ENCODE measurements around the gene FXYD4.

The FXYD4 gene

GRCh38 chr10:43347997-43348396 lies 23.4 kb upstream of the FXYD4 start:
- no peak for DNase-seq

DNA sequence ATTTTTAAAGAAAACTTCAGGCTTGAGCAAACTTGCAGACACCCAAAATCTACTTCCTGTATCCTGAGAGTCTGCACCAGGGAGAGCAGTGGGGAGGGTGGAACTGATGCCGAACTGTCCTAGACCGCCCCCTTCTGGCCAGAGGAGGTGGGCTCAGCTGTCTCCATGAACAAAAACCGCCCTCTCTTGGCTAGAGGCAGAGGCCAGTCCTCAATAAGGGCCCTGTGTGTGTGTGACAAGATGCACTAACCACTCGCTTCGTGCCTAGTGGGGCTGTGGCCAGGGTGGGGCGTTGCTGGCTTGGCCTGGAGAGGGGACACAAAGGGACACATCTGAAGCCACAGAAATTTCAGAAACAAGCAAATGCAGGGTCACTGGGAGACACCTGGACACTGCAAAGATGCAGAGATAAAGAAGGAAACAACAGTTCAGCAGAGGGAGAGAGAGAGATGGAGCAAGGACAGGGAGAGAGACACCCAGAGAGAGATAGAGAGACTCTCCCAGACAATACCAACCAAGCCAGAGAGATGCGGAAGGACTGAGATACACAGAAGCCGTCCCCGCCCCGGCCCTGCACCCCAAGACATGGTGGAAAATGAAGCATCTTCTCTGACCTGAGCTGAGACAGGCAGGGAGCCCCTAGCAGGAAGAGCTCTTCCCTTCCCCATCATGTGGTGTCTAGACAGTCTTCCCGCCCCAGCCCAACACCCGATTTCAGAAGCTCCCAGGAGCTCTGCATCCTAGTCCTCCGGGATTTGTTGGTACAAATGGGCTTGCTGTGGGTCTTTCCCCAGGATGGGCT lies 22.7 kb upstream of the FXYD4 start:
- DNase-seq = peak; percentile 91

DNA sequence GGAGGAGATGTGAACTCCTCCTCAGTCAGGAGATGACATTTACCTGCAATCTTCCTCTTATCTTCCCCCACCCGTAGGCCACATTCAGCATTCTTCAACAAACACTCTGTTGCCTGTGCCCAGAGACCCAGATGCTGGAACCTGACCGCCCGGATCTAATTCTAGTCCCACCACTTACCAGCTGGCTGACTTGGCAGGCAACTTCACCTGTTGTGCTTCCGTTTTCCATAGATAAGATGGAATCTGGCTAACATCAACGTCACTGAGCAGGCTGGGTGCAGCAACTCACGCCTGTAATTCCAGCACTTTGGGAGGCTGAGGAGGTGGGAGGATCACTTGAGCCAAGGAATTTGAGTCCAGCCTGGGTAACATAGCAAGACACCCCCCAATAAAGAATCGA lies 21.3 kb upstream of the FXYD4 start:
- no peak for DNase-seq

DNA sequence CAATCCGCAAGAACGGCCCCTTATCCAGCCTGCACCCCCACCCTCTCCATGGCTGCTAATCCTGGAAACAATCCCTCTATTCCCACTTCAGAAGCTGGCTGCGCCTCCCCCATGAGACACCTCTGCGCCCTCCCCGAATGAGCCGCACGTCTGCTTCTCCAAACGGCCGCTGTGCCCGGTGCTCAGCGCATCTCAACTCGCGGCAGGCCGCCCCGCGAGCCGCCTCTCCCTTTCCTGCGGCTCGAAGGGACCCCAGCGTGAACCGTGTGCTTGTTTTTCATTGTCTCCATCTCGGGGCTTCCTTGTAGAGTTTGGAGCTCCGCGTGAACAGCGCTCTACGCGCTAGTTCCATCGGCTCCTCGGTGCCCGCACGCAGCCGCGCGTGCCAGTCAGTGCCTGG lies 20.8 kb upstream of the FXYD4 start:
- no peak for DNase-seq

GRCh38 chr10:43351301-43351700 lies 20.1 kb upstream of the FXYD4 start:
- DNase-seq = no peak

DNA sequence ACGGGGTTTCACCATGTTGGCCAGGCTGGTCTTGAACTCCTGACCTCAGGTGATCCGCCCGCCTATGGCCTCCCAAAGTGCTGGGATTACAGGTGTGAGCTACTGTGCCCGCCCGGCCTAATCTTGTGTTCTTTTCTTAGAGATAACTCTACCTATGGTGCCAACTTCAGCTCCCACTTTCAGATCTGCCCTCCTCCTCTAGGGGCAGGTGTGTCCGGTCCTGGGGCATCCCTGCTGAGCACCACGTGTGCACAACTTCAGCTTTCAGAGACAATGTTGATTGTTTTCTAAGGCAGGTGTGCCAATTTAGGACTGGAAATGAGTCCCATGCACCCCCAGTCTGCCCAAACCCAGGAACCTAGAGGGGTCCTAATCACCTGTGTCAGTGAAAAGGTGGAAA lies 18.5 kb upstream of the FXYD4 start:
- no peak for DNase-seq

GRCh38 chr10:43353495-43354329 lies 17.7 kb upstream of the FXYD4 start:
- DNase-seq = no peak

DNA sequence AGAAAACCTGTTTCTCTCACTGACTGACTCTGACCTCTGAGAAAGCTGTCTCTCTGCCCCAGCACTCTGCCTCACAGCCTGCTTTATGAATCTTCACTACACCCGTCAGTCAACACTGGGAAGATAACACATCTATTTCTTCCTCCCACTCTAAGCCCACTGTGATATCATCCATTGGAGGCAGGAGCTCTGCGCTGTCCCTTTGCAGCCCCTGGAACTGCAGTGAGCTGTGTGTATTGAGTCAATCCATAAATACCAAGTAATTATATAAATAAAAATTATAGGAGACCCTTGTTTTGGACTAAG lies 17.2 kb upstream of the FXYD4 start:
- DNase-seq = no peak

- DNase-seq = no peak
Measured at GRCh38 chr10:43354879-43355380, 16.5 kb upstream of the FXYD4 start.

DNA sequence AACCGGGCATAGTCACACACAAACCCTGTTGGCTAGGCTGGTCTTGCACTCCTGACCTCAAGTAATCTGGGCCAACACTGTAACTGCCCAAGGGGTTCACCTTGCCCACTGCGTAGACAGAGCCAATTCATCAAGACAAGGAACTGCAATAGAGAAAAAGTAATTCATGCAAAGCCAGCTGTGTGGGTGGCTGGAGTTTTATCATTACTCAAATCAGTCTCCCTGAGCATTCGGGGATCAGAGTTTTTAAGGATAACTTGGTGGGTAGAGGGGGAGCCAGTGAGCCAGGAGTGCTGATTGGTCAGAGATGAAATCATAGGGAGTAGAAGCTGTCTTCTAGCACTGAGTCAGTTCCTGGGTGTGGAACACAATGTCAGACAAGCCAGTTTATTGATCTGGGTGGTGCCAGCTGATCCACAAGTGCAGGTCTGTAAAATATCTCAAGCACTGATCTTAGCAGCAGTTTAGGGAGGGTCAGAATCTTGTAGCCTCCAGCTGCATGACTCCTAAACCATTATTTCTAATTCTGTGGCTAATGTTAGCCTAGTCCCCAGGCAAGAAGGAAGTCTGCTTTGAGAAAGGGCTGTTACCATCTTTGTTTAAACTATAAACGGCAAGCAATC lies 15.6 kb upstream of the FXYD4 start:
- no peak for DNase-seq

- no peak for DNase-seq
Measured at GRCh38 chr10:43360086-43360485, 11.3 kb upstream of the FXYD4 start.

- DNase-seq = no peak
Measured at GRCh38 chr10:43361547-43362190, 9.8 kb upstream of the FXYD4 start.

DNA sequence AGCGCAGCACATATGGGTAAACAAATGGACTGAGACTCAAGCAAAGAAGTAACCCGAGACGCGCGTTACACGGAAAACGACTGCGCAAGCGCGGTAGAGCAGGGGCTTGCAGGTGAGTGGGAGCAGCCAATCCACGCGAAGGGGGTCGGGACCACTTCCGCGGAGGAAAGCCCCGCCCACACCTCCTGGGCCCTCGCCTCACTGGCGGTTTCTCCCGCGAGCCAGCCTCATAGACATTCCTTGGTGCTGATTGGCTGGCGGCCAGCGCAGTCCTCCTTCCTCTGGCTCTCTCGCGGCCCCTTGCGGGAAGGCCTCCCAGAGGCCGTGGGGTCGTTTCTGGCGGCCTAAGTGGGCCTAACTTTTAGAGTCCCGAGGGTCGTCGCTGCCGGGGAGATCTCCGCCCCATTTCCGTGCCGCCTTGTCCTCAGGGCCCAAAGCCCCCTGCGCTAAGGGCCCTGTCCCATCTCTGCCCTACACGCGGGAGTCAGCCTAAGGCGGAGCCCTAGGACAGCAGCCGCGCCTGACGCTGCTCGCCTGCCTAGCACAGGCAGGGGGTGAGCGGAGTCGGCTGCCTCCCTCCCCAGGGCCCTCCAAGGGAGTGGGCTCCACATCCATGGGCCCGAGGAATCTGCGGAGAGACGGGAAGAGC lies 9.1 kb upstream of the FXYD4 start:
- peak; percentile 99 for DNase-seq

- DNase-seq = no peak
Measured at GRCh38 chr10:43365001-43365400, 6.4 kb upstream of the FXYD4 start.

DNA sequence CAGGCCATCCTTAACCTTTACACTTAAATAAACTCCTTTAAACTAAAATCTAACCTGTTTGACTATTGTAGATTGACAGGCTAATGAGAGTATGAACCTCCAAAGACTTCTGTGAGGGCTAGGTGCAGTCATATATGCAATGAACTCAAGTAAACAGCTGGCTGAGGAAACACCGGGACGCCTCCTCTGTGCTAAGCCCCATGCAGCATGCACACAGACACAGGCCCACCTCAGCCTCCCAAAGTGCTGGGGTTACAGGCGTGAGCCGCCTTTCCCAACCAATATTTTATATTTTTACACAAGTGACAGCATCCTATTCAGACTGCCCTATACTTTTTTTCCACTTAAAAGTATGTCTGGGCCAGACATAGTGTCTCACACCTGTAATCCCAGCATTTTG lies 1.5 kb upstream of the FXYD4 start:
- no peak for DNase-seq

GRCh38 chr10:43370671-43371215 lies 693 bp upstream of the FXYD4 start:
- DNase-seq = no peak

- no peak for DNase-seq
Measured at GRCh38 chr10:43372765-43373361, 1.4 kb downstream of the FXYD4 start.

DNA sequence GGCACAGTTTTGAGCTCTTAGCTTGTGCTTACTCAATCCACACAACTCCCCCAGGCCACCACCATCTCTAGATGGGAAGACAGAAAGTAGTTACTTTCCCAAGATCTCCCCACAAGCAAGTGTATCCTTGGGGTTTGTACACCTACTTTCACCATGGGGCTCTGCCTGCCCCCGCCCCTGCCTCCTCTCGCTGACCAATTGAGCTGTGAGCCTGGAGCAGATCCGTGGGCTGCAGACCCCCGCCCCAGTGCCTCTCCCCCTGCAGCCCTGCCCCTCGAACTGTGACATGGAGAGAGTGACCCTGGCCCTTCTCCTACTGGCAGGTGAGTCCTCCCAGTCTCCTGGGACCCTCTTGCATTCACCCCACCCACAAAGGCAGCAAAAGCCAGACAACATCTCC lies 2.0 kb downstream of the FXYD4 start:
- no peak for DNase-seq

- DNase-seq = no peak
Measured at GRCh38 chr10:43374194-43374593, 2.8 kb downstream of the FXYD4 start.

- no peak for DNase-seq
Measured at GRCh38 chr10:43375401-43376020, 4.1 kb downstream of the FXYD4 start.

- DNase-seq = no peak
Measured at GRCh38 chr10:43376046-43376635, 4.7 kb downstream of the FXYD4 start.

All from activated CD8-positive, alpha-beta memory T cell treated with anti-CD3 and anti-CD28 coated beads, Interleukin-2, amount 50 U/mL, for 48 hours (primary cell).